Stimulated activated memory B cell treated with anti-CD40 and anti-IgM and Interleukin-4, amounts not matched to agents 10 μg/mL and 1 μg/mL and 100 μg/mL, for 72 hours (primary cell): ENCODE results near the gene GPR108.

Source experiments
- ATAC-seq: fragments of 150-1000 bp; cut with Tn5 transposase; 2 replicates; pipeline ENCODE4 v1.10.0; 2021
- H3K27ac Mint-ChIP-seq: one replicate; pipeline ENCODE4 v1.8.0; 2022; ENCODE audit warnings: mild to moderate bottlenecking, mixed read lengths
- H3K27me3 Mint-ChIP-seq: one replicate; pipeline ENCODE4 v1.8.0; 2022; ENCODE audit warnings: mixed read lengths
- H3K36me3 Mint-ChIP-seq: one replicate; pipeline ENCODE4 v1.8.0; 2022; ENCODE audit warnings: mixed read lengths
- H3K4me1 Mint-ChIP-seq: one replicate; pipeline ENCODE4 v1.8.0; 2022; ENCODE audit warnings: mixed read lengths
- H3K4me3 Mint-ChIP-seq: one replicate; pipeline ENCODE4 v1.8.0; 2022; ENCODE audit warnings: mild to moderate bottlenecking, moderate library complexity, mixed read lengths
- H3K9me3 Mint-ChIP-seq: one replicate; pipeline ENCODE4 v1.8.0; 2022; ENCODE audit warnings: mixed read lengths

Gene GPR108

GRCh38 chr19:6694147-6694815 lies 43.1 kb downstream of the GPR108 start:
- Mint-ChIP-seq H3K27me3 (peaks cover 32% of the 10 kb centered on the region), H3K36me3 (no peaks in the 10 kb centered on the region), H3K27ac (no peak overlapping the region), H3K4me1 (no peaks in the 10 kb centered on the region), H3K9me3 (peaks cover under 1% of the 10 kb centered on the region), H3K4me3 (no peak overlapping the region)
- ATAC-seq: no peak

DNA sequence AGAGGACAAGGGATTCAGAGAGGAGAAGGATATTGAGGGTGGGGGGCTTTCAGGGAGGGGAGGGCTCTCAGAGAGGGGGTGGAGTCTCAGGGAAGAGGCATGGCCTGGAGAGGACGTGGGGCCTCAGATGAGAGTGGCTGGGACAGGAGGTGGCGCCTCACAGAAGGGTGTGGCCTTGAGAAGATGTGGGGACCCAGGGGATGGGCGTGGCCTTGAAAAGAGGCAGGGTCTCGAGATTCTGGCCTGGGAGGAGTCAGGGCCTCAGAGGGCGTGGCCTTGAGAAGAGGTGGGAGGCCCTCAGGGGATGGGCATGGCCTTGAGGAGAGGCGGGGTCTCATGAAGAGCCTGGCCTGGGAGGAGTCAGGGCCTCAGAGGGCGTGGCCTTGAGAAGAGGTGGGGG lies 43.7 kb downstream of the GPR108 start:
- Mint-ChIP-seq H3K9me3 (peaks cover 4% of the 10 kb centered on the region), H3K36me3 (no peaks in the 10 kb centered on the region)
- ATAC-seq: no peak

GRCh38 chr19:6693056-6693471 lies 44.3 kb downstream of the GPR108 start:
- no peak overlapping the region for H3K4me3 Mint-ChIP-seq
- H3K9me3 Mint-ChIP-seq: peaks cover 6% of the 10 kb centered on the region
- peaks cover 32% of the 10 kb centered on the region for H3K27me3 Mint-ChIP-seq
- ATAC-seq: no peak
- H3K4me1 Mint-ChIP-seq: peaks cover 5% of the 10 kb centered on the region
- no peaks in the 10 kb centered on the region for H3K36me3 Mint-ChIP-seq
- H3K27ac Mint-ChIP-seq: no peak overlapping the region

More for the DNA sequence above, 43.7 kb downstream of the GPR108 start:
- peaks cover 32% of the 10 kb centered on the region for H3K27me3 Mint-ChIP-seq
- no peak overlapping the region for H3K27ac Mint-ChIP-seq
- H3K4me1 Mint-ChIP-seq: peaks cover 3% of the 10 kb centered on the region
- H3K4me3 Mint-ChIP-seq: no peak overlapping the region

DNA sequence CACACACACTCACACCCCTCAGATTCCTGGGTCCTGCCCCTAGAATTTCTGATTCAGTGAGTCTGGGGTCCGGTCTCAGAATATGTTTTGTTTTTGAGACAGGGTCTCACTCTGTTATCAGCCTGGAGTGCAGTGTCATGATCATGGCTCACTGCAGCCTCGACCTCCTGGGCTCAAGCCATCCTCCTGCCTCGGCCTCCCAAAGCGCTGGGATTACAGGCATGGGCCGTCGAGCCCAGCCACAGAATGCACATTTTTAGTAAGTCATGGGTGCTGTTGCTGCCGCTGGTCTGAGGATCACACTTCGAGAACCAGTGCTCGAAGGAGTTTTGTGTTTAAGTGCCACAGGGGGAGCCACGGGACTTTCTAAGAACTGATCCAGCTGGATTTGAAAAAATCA lies 45.4 kb downstream of the GPR108 start:
- Mint-ChIP-seq H3K9me3 (peaks cover 6% of the 10 kb centered on the region), H3K36me3 (no peaks in the 10 kb centered on the region), H3K27me3 (peaks cover 32% of the 10 kb centered on the region), H3K27ac (no peak overlapping the region), H3K4me1 (peaks cover 5% of the 10 kb centered on the region), H3K4me3 (no peak overlapping the region)
- no peak for ATAC-seq

DNA sequence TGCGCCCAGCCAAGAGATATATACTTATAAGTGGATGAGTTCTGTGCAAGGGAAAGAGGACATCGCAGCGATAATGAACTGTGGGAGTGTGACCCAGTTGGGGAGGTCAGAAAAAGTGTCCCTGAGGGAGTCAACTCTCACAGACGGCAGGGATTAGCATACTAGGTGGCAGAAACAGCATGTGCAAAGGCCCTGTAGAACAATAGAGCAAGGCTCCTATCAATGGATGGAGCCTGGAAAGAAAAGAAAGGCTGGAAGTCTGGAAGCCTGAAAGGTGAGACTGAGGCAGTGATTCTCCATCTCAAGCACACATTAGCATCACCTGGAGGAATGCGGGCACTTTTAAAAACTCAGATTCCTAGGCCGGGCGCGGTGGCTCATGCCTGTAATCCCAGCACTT lies 46.0 kb downstream of the GPR108 start:
- no peak overlapping the region for H3K27ac Mint-ChIP-seq
- H3K9me3 Mint-ChIP-seq: peaks cover 6% of the 10 kb centered on the region
- H3K36me3 Mint-ChIP-seq: no peaks in the 10 kb centered on the region
- peaks cover 32% of the 10 kb centered on the region for H3K27me3 Mint-ChIP-seq
- no peak for ATAC-seq
- no peak overlapping the region for H3K4me3 Mint-ChIP-seq
- H3K4me1 Mint-ChIP-seq: peaks cover 9% of the 10 kb centered on the region

GRCh38 chr19:6690160-6690885 lies 47.1 kb downstream of the GPR108 start:
- no peak overlapping the region for H3K27ac Mint-ChIP-seq
- H3K4me1 Mint-ChIP-seq: peaks cover 11% of the 10 kb centered on the region
- no peak for ATAC-seq
- no peaks in the 10 kb centered on the region for H3K36me3 Mint-ChIP-seq
- no peak overlapping the region for H3K4me3 Mint-ChIP-seq
- H3K9me3 Mint-ChIP-seq: peaks cover 6% of the 10 kb centered on the region
- peaks cover 32% of the 10 kb centered on the region for H3K27me3 Mint-ChIP-seq

DNA sequence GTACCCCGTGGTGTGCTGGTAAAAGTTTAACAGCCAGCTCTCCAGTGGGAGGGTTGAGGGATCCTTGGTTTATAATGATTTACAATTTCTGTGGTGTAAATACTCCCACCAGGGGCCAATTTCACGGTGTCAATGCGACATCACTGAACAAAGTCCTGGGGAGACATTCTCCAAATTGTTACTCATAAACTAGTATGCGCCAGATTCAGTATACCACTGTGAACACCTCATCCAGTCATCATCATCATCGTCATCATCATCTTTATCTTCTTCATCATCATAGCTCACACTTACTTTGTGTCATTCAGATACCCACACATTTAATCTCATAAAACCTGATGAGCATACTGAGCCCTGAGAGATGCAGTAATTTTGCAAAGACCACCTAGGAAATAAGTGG lies 50.3 kb downstream of the GPR108 start:
- peaks cover 21% of the 10 kb centered on the region for H3K4me1 Mint-ChIP-seq
- H3K4me3 Mint-ChIP-seq: no peak overlapping the region
- H3K36me3 Mint-ChIP-seq: no peaks in the 10 kb centered on the region
- ATAC-seq: no peak
- peaks cover 6% of the 10 kb centered on the region for H3K9me3 Mint-ChIP-seq
- H3K27ac Mint-ChIP-seq: no peak overlapping the region
- peaks cover 9% of the 10 kb centered on the region for H3K27me3 Mint-ChIP-seq

DNA sequence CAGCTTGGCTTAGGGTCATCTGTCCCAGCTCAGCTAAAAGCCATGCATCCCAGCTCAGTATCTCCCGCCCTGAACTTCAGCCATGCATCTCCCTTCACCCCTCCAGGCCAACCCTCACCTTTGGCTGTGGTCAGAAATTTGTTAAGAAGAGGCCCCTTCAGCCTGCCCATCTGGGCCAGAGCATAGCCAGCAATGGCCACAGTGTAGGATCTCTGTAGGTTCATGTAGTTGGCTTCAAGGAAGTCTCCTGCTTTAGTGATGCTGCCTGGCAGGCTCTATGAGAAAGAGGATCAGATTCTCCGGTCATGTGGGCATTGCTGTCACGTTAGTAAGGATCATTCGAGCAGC lies 50.8 kb downstream of the GPR108 start:
- Mint-ChIP-seq H3K27ac (no peak overlapping the region), H3K4me3 (no peak overlapping the region), H3K4me1 (peaks cover 21% of the 10 kb centered on the region), H3K9me3 (peaks cover 6% of the 10 kb centered on the region), H3K27me3 (peaks cover 6% of the 10 kb centered on the region), H3K36me3 (no peaks in the 10 kb centered on the region)
- peak; percentile 42 for ATAC-seq

GRCh38 chr19:6685962-6686627 lies 51.3 kb downstream of the GPR108 start:
- Mint-ChIP-seq H3K27me3 (peaks cover 3% of the 10 kb centered on the region), H3K27ac (no peak overlapping the region), H3K4me3 (no peak overlapping the region), H3K4me1 (peaks cover 21% of the 10 kb centered on the region), H3K36me3 (no peaks in the 10 kb centered on the region), H3K9me3 (peaks cover 6% of the 10 kb centered on the region)
- peak; percentile 69 for ATAC-seq

DNA sequence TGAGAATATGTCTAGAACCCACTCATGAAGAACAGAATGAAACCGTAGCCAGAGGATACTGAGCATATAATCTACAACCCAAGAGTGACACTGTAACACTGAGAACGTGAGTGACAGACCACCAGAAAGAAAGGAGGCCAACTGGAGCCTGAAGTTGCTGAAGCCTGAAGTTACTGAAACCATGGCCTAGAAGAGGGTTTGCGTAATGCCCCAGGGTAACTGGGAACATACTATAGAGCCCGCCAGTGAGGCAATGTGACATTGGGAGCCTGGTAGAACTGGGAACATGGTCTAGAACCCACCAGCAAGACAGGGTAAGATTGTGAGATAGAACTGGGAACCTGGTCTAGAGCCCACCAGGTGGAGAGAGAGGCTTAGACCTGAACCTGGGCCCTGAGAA lies 51.9 kb downstream of the GPR108 start:
- Mint-ChIP-seq H3K4me1 (peaks cover 21% of the 10 kb centered on the region), H3K4me3 (no peak overlapping the region)
- ATAC-seq: no peak

GRCh38 chr19:6683971-6684370 lies 53.4 kb downstream of the GPR108 start:
- Mint-ChIP-seq H3K4me1 (peaks cover 22% of the 10 kb centered on the region), H3K27me3 (peaks cover 18% of the 10 kb centered on the region), H3K36me3 (no peaks in the 10 kb centered on the region), H3K27ac (peak overlapping the region; percentile 4), H3K9me3 (peaks cover 3% of the 10 kb centered on the region), H3K4me3 (no peak overlapping the region)
- no peak for ATAC-seq

More for the DNA sequence above, 51.9 kb downstream of the GPR108 start:
- peaks cover 6% of the 10 kb centered on the region for H3K9me3 Mint-ChIP-seq
- peak overlapping the region; percentile 4 for H3K27ac Mint-ChIP-seq
- no peaks in the 10 kb centered on the region for H3K36me3 Mint-ChIP-seq
- H3K27me3 Mint-ChIP-seq: peaks cover 6% of the 10 kb centered on the region

- Mint-ChIP-seq H3K4me1 (peaks cover 27% of the 10 kb centered on the region), H3K4me3 (no peak overlapping the region), H3K27ac (no peak overlapping the region), H3K36me3 (no peaks in the 10 kb centered on the region), H3K9me3 (peaks cover 3% of the 10 kb centered on the region), H3K27me3 (peaks cover 24% of the 10 kb centered on the region)
- ATAC-seq: no peak
Observed at GRCh38 chr19:6682607-6683128, 54.7 kb downstream of the GPR108 start.

- Mint-ChIP-seq H3K36me3 (no peaks in the 10 kb centered on the region), H3K9me3 (peaks cover 3% of the 10 kb centered on the region), H3K4me3 (no peak overlapping the region), H3K4me1 (peaks cover 26% of the 10 kb centered on the region), H3K27ac (no peak overlapping the region), H3K27me3 (peaks cover 38% of the 10 kb centered on the region)
- no peak for ATAC-seq
Observed at GRCh38 chr19:6680141-6680540, 57.2 kb downstream of the GPR108 start.
